Ovary (tissue), 3 donors: ENCODE measurements around the gene CHRM5.

ENCODE experiments used
- CTCF ChIP-seq, 3 donors: fragments of 450-650 bp in 2 of 3; fragments of 200-600 bp in 1 of 3; IDR thresholded peaks; one replicate each; pipeline versions ENCODE4 v1.5.1 to v1.8.0; 2016 to 2022; ENCODE audit warnings: antibody characterized with exemption in 3 of 3, mild to moderate bottlenecking in 1 of 3
- POLR2A ChIP-seq: fragments of 450-650 bp; IDR thresholded peaks from one replicate; pipeline ENCODE4 v1.6.1; 2017; ENCODE audit warnings: antibody characterized with exemption, mild to moderate bottlenecking, moderate library complexity
- donor health status: DM: no; HTN: no; CAD: no.

DNA sequence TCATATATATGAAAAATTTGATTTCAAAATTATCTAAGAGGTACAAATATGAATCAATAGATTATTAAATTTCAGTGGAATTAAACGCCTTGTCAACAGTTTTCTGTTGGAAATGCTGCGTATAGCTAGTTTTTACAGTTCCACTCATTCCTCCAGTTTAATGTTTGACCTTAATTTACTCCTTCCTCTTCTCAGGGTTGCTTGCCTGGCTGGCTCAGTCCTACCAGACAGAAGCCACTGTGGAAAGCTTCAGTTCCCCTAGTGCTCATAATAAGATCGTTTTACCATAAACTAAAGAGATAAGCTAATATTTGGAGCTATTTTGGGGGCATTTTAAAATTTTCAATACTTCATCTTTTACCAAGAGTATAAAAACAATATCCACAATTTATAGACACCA lies 110.6 kb downstream of the CHRM5 start:
- TF ChIP-seq POLR2A (no peak), CTCF (IDR thresholded peaks at IDR 0.05) (no peak)
